ENCODE measurements around the gene SPATA20. TPM values are rescaled to one million over a fixed set of nuclear protein-coding genes. Genes with fewer than 3 reads are reported as not detected.

SPATA20 gene
- total RNA-seq, 1 donor, result 50.9 TPM

DNA sequence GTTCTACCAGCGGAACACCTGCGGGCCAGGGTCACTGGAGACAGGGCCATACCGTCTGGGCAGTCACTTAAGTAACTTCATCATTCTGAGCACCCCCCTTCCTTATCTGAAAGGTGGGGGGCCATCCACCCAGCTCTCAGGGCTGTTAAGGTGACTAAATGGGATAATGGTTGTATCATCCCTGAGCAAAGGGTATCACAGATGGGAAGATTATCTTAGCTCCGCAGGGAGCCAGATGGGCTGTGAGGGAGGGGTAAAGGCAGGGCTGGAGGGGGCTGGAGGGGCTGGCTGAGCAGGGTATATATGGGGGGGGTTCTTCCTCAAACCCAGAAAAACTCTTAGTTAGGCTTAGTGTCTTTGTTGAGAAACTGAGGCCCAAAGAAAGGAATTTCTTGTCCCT is 10.7 kb downstream of the SPATA20 start:
- DNase-seq (ENCODE audit: low read depth in 2 of 3, low spot score in 2 of 3), result no peak

DNA sequence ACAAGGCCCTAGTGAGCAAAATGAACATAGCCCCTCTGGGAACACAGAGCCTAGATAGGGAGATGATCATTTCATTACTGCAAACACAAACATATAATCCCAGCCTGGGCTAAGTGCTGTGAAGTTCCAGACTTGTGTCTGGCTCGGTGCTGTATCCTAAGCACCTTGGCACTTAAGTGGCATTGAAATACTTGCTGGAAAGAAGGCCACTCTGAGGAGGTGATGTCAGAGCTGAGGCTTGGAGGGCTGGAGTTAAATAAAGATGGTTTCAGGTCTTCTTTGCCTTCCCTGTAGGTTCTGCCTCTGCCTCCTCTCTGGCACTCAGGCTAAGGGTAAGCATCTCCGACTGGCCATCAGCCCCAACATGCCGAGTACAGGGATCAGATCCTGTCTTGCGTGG is 11.1 kb downstream of the SPATA20 start:
- DNase-seq (ENCODE audit: low read depth in 2 of 3, low spot score in 2 of 3), result no peak

DNA sequence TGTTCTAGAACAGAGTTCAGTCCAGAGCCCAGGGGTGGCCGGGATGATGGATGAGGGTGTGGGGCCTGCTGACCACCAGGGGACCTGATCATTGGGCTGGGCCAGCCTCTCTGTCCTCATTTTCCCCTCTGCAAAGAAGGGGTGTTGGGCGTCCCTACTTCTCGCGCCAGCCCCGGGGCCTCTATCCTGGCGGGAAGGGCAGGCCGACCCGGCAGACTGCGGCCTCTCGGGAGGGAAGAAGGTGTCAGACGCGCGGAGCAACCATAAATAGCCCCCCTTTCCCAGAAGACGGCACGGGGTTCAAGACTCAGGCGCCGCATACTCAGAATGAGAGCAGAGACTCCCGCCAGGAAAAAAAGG is 11.6 kb downstream of the SPATA20 start:
- no peak for DNase-seq (ENCODE audit: low read depth in 2 of 3, low spot score in 2 of 3)

DNA sequence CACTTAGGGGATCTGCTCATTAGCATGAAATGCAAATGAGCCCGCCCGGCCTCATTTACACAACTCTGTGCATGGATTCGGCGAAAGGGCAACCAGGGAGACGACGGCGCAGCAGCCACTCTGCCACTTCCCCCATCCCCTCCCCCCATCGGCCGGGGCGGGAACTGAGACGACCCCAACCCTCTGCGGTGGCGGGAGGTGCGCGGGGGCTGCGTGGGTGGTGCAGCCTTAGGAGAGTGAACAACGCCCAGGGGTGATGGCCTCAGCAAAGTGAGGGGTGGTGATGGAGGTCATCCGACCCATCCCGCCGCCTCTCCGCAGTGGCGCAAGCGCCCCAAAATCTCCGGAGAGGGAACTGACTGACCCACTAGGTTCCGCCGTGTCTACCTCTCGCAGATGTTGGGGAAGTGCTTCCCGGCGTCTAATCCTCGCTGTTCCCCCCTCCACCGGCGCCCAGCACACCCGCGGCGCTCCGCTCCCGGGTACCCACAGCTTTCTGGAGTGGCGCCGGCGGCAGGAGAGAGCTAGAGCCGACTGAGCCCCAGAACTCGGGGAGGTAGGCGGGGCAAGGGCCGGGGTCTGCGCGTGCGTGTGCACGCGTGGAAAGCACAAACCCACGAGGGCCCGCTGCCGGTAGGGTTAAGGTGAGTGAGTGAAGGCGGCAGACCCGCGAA is 12.1 kb downstream of the SPATA20 start:
- DNase-seq (ENCODE audit: low read depth in 2 of 3, low spot score in 2 of 3), result peak in 1 of 3 donors; percentile 42

DNA sequence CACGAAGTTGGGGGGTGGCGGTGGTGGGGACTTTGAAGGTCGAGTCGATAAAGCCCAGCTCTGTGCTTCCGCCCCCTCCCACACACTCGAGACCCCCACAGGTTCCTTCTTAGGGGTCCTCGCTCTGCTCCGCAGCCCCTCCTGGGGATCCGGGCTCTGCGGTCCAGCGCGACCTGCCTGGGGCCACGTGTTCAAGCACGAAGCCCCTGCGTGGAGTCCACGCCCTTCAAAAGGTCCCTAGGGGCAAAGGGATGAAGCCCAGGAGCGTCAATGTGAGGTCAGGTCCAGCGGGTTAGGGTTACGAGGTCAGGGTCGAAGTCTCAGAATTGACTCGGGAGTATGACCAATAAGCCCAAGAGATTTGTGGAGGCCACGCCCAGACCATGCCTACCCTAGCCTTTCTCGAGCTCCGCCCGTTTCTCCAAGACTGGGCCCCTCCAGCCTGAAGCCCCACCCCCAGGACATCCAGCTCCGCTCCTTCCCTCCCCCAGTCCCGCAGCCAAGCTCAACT is 12.8 kb downstream of the SPATA20 start:
- peak in 1 of 3 donors; percentile 32 for DNase-seq (ENCODE audit: low read depth in 2 of 3, low spot score in 2 of 3)

DNA sequence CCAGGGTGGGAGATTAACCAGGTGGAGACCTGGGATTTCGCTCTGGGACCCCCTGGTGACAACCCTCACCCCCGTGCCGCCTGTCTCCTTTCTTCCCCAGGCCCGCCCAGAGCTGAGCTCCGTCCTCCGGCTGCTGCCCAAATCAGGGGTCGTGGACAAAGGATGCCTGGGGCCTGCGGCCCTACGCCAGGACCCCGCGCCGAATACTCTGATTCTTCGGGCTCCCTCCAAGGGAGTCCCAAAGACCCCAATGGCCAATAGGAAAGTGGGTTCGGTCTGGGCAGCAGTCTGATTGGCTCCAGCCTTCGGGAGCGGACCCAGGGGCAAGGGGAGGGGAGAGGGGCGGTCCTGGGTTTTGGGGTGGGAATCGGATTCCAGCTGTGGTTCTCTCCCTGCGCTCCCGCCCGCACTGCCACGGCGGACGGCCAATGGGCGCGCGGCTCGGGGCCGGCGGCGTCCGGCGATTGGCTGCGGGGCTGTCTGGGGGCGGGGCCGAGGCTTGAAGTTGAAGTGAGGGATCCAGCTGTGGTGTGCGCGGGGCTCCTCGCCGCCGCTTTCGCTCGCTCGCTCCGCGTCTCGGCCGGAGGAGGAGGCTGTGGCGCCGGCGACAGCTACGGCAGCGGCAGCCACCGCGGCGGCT is 13.3 kb downstream of the SPATA20 start, which contains the start of gene CACNA1G:
Gene CACNA1G (plus strand): TSS at position 531 of the 640 bp plus-strand sequence. CDS start 745 bp downstream, outside the sequence.
- peak; percentile 59 to 87 (median 85) for DNase-seq (ENCODE audit: low read depth in 2 of 3, low spot score in 2 of 3)

DNA sequence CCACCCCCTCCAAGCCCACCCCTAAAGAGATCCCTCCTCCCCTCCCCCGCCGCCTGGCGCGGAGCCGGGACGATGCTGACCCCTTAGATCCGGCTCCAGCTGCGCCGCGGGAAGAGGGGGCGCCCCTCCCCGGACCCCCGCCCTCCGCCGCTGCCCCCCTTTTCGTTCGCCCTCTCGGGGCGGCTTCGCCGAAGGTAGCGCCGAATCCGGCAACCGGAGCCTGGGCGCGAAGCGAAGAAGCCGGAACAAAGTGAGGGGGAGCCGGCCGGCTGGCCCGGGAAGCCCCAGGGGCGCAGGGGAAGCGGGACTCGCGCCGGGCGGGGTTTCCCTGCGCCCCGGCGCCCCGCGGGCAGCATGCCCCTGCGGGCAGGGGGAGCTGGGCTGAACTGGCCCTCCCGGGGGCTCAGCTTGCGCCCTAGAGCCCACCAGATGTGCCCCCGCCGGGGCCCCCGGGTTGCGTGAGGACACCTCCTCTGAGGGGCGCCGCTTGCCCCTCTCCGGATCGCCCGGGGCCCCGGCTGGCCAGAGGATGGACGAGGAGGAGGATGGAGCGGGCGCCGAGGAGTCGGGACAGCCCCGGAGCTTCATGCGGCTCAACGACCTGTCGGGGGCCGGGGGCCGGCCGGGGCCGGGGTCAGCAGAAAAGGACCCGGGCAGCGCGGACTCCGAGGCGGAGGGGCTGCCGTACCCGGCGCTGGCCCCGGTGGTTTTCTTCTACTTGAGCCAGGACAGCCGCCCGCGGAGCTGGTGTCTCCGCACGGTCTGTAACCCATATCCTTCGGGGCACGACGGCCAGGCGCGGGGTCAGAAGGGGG is 14.2 kb downstream of the SPATA20 start:
- no peak for DNase-seq (ENCODE audit: low read depth in 2 of 3, low spot score in 2 of 3)

DNA sequence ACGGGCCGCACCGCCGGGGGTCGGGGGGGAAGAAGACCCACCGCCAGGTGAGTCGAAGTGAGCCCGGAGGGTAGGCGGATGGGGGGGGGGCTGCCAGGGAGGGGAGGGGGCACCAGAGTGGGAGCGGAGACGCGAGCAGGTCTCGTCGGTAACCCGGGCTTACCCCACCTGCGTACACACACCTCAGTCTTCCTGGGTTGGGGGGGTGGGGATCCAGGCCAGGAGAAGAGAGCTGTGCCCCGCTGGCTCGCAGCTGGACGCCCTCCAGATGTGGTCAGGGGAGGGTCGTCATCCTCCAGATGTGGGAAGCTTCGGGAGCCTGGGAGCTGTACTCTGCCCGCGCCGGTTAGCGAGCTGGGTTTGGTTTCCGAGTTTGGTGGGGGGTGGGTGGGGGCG is 14.8 kb downstream of the SPATA20 start:
- DNase-seq (ENCODE audit: low read depth in 2 of 3, low spot score in 2 of 3), result no peak

DNA sequence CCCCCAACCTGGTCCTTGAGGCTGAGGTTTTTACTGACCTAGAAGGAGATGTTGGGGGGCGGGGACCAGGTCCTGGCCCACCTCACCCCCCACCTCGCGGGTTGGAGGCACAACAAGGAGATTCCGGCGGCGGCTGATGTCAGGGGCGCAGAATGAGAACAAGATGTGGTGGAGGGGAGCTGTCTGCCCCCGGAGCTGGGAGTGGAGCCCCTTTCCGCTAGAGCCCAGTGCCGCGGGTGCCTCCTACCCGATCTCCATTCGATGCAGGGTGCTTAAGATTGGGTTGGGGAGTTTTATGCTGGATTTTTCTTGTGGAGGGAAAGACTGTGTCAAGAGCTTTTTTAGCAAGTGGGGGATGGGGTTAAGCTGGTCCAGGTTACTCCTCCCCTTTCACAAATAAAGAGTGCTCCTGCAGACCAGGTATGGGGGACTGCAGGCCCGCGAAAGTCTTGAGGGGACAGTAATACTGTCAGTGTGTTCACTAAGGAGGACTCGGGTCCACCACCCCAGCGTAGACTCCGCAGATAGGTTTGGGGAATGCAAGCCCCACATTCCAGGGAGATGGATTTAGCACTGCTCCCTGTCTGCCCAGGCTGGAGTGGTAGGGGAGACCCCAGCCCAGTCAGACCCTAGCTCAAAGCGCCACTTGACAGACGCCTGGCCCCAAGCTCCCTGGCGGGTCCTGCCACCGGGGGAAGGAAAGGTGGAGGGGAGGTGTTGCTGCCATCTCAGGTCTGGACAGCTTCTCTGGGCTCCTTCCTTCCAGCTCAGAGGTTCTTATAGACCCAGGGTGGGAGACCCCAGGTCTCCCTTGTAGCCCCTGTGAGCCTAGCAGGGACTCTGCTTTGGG is 15.5 kb downstream of the SPATA20 start:
- peak in 1 of 3 donors; percentile 46 for DNase-seq (ENCODE audit: low read depth in 2 of 3, low spot score in 2 of 3)

DNA sequence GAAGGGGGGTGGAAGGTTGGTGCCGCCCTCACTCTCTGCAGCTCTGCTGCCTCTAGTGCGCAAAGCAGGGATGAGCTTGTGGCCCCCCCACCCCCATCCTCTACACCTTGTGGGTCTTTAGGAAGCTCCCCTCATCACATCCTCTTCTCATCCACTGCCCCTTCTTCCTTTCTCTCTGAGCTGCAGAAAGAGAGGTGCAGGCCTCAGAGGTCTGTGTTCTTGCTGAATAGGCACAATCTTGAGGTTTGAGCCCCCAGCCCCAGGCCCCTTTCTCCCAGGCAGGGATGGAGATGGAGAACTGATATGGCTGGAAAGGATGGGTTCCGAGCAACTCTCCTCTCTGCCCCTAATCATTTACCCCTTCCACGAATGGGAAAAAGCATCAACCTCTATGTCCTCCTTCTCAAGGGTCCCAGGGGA is 16.1 kb downstream of the SPATA20 start:
- DNase-seq (ENCODE audit: low read depth in 2 of 3, low spot score in 2 of 3), result peak in 1 of 3 donors; percentile 41

DNA sequence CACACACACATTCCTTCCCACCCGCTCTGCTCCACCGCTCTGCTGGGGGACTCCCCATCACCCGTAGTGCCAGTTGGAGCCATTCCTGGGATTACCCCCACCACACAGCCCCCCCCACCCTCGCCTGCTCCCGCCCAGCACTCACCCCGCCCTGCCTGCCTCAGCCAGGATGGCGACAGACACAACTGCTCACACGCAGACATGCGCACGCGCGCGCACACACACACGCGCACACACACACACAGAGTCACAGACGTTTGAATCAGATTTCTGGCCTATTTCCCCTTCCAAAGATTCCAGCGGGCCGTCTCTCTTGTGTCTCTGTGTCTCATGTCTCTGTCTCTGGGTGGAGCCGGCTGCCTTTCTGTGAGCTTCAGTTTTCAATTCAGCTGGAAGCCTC is 17.9 kb downstream of the SPATA20 start:
- peak in 1 of 3 donors; percentile 40 for DNase-seq (ENCODE audit: low read depth in 2 of 3, low spot score in 2 of 3)

DNA sequence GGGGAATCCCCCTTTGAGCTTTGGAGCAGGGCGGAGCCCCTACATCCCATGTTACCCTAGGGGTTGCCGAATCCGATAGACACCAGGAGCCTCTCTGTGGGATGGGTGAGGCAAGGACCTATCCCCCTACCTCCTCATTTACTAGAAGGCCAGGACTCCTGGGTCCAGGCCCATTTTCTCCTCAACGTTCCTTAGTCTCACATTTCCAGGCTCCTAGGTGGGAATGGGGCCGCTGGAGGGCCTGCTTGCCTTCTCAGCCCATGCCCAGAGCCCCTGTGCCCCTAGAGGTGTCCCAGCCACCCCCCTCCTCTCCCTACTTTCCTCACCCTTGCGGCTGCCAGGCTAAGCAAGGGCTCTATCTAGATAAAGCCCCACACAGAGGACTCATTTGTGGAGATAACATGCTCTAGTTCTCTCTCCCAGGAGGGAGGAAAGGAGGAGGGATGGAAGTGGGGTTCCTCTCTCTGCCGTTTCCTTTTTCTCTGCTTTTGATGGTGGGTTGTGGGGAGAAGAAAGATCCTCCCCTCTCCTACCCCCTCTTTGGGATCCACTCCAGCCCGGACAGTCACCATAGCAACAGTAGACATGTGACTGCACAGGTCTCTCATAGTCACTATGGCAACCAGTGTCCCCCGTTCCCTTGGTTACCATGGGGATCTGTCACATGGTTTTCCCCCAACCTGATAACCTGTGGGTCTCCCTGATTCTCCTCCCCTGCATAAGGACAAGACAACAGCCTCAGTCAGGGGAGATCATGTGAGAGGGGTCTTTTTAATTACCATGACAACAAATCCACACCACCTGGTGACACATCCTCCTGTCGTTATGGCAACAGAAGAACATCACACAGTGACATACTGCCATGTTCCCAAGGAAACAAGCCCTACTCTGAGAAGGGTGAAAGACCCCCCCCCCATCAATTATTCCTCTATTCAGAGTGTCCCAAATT is 18.7 kb downstream of the SPATA20 start:
- peak in 2 of 3 donors; percentile 39 to 41 for DNase-seq (ENCODE audit: low read depth in 2 of 3, low spot score in 2 of 3)

DNA sequence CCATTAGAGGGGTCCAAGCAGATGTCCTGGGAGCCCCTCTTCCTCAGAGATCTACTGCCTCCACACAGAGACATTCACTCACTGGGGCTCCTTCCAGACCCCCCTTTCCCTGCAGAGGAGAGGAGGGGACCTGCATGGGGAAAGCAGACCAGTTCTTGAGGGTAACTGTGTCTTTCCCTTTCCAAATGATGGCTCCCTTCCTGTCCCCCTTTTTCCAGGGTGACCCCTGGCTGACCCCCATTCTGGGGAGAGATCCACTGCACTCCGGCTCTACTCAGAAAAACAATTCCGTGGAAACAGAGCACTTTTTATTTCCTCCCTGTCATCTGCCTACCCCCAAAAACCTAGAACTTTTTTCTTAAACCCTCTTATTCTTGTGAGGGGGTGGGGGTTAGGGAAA is 19.9 kb downstream of the SPATA20 start:
- no peak for DNase-seq (ENCODE audit: low read depth in 2 of 3, low spot score in 2 of 3)

DNA sequence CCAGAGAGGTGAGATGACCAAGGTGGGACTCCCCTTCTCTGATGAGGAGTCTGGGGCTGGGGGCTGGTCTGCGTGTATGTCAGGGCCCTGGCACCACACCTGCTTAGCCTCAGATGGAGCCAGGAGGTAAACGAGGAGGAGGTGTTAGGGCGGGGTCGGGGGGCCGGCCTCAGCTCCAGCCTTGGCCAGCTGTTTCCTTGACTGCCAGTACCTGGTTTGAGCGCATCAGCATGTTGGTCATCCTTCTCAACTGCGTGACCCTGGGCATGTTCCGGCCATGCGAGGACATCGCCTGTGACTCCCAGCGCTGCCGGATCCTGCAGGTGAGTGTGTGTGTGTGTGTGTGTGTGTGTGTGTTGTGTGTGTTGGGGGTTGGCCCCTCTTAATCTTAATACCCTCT is 21.7 kb downstream of the SPATA20 start:
- no peak for DNase-seq (ENCODE audit: low read depth in 2 of 3, low spot score in 2 of 3)

DNA sequence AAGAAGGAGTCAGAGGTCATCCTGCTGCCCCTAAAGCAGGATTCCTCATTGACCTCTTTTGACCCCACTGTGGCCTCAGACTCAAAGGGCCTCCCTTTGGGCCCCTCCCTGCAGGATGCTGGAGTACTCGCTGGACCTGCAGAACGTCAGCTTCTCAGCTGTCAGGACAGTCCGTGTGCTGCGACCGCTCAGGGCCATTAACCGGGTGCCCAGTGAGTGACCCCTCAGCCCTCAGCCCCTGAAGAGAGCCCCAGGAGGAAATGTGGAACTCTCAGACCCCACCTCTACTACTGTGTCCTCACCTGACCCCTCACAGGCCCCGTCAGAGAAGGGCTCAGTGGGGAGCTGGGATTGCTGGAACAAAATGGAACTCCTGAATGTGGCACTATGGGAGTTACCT is 22.6 kb downstream of the SPATA20 start:
- no peak for DNase-seq (ENCODE audit: low read depth in 2 of 3, low spot score in 2 of 3)

DNA sequence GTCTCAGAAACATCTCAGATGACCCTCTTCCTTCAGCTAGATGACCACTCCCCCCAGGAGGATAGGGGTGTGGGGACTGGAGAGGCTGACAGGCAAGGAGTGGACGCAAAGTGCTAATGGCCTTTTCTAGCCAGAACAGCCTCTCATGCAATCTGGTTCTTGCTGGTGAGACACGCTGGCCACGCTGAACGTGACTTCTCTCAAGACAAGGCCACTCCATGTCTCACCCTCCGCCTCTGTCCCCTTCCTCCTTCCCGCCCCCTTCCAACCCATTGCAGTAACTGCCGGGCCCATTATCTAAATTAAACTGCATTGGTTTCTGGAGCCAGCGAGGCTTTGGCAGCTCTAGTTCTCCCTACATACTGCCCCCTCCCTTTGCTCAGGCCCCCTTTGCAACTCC is 23.1 kb downstream of the SPATA20 start:
- DNase-seq (ENCODE audit: low read depth in 2 of 3, low spot score in 2 of 3), result no peak

DNA sequence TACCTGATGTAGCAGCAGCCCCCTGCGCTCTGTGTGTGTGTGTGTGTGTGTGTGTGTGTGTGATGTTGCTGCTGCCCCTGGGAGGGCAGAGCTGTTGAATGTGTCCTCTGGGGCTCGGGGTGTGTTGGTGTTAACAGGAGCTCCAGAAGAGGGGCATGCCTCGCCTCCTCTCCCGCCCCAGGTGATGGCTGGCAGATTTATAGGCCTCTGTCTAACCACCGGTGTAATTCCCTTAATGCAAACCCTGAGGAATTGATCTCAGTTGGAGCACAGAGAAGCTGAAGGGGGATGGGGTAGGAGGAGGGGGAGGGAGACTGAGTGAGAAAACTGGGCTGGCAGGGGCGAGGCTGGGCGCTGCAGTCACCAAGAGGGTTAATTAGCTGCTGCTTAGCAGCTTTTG is 23.6 kb downstream of the SPATA20 start:
- no peak for DNase-seq (ENCODE audit: low read depth in 2 of 3, low spot score in 2 of 3)

DNA sequence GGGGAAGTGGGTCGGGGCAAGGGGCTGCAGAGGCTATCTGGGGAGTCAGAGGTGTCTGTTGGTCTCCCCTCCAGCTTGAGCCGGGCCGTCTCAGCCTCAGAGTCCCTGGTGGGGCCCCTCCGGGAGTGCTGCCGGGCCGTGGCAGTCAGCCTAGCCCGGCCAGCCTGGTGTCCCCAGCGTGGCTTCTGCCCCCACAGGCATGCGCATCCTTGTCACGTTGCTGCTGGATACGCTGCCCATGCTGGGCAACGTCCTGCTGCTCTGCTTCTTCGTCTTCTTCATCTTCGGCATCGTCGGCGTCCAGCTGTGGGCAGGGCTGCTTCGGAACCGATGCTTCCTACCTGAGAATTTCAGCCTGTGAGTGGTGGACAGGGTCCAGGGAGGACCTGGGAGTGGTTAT is 24.7 kb downstream of the SPATA20 start:
- DNase-seq (ENCODE audit: low read depth in 2 of 3, low spot score in 2 of 3), result no peak

DNA sequence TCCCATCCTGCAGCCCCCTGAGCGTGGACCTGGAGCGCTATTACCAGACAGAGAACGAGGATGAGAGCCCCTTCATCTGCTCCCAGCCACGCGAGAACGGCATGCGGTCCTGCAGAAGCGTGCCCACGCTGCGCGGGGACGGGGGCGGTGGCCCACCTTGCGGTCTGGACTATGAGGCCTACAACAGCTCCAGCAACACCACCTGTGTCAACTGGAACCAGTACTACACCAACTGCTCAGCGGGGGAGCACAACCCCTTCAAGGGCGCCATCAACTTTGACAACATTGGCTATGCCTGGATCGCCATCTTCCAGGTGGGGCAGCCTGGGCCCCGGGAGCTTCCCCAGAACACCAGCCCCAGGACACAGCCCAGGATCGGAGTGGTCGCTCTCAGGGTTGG is 25.6 kb downstream of the SPATA20 start:
- no peak for DNase-seq (ENCODE audit: low read depth in 2 of 3, low spot score in 2 of 3)
